H9 (cell line): Measurements from ENCODE around the gene HK3. TPM values are rescaled to one million over a fixed set of nuclear protein-coding genes. Genes with fewer than 3 reads are reported as not detected.
A peak's percentile ranks its signal among the peaks of the same experiment; 100 is the strongest.

ENCODE experiments used
- DNase-seq: peaks from one replicate; pipeline ENCODE4 v3.0.0-alpha.2; 2017
- H2AFZ ChIP-seq: one replicate; pipeline ENCODE4 v1.6.1; 2013; ENCODE audit warnings: mild to moderate bottlenecking, low read length, control low read depth, moderate library complexity
- H2AK5ac ChIP-seq: 2 replicates; pipeline ENCODE4 v1.6.1; 2013; ENCODE audit warnings: low read length, control low read depth, mixed read lengths; ENCODE audit not compliant: insufficient read length
- H2BK120ac ChIP-seq: one replicate; pipeline ENCODE4 v1.6.1; 2013; ENCODE audit warnings: low read depth, mild to moderate bottlenecking, low read length, control low read depth, inconsistent platforms; ENCODE audit not compliant: poor library complexity, severe bottlenecking
- H2BK12ac ChIP-seq: 2 replicates; pipeline ENCODE4 v1.6.1; 2013; ENCODE audit warnings: low read length, control low read depth, mixed read lengths, low read depth; ENCODE audit not compliant: insufficient read length
- H2BK15ac ChIP-seq: 2 replicates; pipeline ENCODE4 v1.6.1; 2013; ENCODE audit warnings: low read depth, low read length, control low read depth
- H2BK20ac ChIP-seq: one replicate; pipeline ENCODE4 v1.6.1; 2013; ENCODE audit warnings: low read depth, mild to moderate bottlenecking, low read length, control low read depth, inconsistent platforms; ENCODE audit not compliant: poor library complexity, severe bottlenecking
- H2BK5ac ChIP-seq: 2 replicates; pipeline ENCODE4 v1.6.1; 2013; ENCODE audit warnings: low read length, control low read depth, mixed read lengths; ENCODE audit not compliant: insufficient read length
- H3K14ac ChIP-seq: 2 replicates; pipeline ENCODE4 v1.6.1; 2013; ENCODE audit warnings: low read length, control low read depth; ENCODE audit not compliant: insufficient read depth
- H3K18ac ChIP-seq: 2 replicates; pipeline ENCODE4 v1.6.1; 2013; ENCODE audit warnings: low read depth, mild to moderate bottlenecking, mixed read lengths, low read length, control low read depth; ENCODE audit not compliant: insufficient read length
- H3K23ac ChIP-seq: 2 replicates; pipeline ENCODE4 v1.6.1; 2013; ENCODE audit warnings: low read length, control low read depth, mixed read lengths, low read depth; ENCODE audit not compliant: insufficient read length
- H3K23me2 ChIP-seq: 2 replicates; pipeline ENCODE4 v1.6.1; 2013; ENCODE audit warnings: low read depth, mild to moderate bottlenecking, mixed read lengths, low read length, control low read depth; ENCODE audit not compliant: insufficient read length, poor library complexity, severe bottlenecking
- H3K27ac ChIP-seq: 2 replicates; pipeline ENCODE4 v1.5.1; 2013; ENCODE audit warnings: low read length, control low read depth, mixed read lengths, low read depth; ENCODE audit not compliant: insufficient read length
- H3K27me3 ChIP-seq: 2 replicates; pipeline ENCODE4 v1.6.1; 2013; ENCODE audit warnings: low read length, control low read depth, inconsistent platforms; ENCODE audit not compliant: insufficient read depth
- H3K4ac ChIP-seq: 2 replicates; pipeline ENCODE4 v1.6.1; 2013; ENCODE audit warnings: low read depth, mild to moderate bottlenecking, control low read depth, inconsistent platforms, low read length, moderate library complexity
- H3K4me1 ChIP-seq: 2 replicates; pipeline ENCODE4 v1.6.1; 2013; ENCODE audit warnings: low read length, control low read depth, inconsistent platforms; ENCODE audit not compliant: insufficient read depth
- H3K4me2 ChIP-seq: 2 replicates; pipeline ENCODE4 v1.6.1; 2013; ENCODE audit warnings: low read length, control low read depth, mixed read lengths; ENCODE audit not compliant: insufficient read length, insufficient read depth
- H3K56ac ChIP-seq: 2 replicates; pipeline ENCODE4 v1.6.1; 2013; ENCODE audit warnings: low read depth, mild to moderate bottlenecking, mixed read lengths, low read length, control low read depth; ENCODE audit not compliant: insufficient read length
- H3K79me1 ChIP-seq: 2 replicates; pipeline ENCODE4 v1.6.1; 2013; ENCODE audit warnings: low read depth, mild to moderate bottlenecking, moderate library complexity, low read length, control low read depth, inconsistent platforms; ENCODE audit not compliant: insufficient read depth, poor library complexity, severe bottlenecking
- H3K79me2 ChIP-seq: 2 replicates; pipeline ENCODE4 v1.6.1; 2013; ENCODE audit warnings: low read length, control low read depth, inconsistent platforms; ENCODE audit not compliant: insufficient read depth
- H3K9ac ChIP-seq: 2 replicates; pipeline ENCODE4 v1.6.1; 2013; ENCODE audit warnings: low read length, control low read depth, mixed read lengths; ENCODE audit not compliant: insufficient read length; ENCODE audit errors: extremely low read depth
- H3K9me3 ChIP-seq: one replicate; pipeline ENCODE4 v1.6.1; 2013; ENCODE audit warnings: low read depth, low read length, inconsistent platforms; ENCODE audit not compliant: control insufficient read depth
- H3T11ph ChIP-seq: one replicate; pipeline ENCODE4 v1.6.1; 2013; ENCODE audit warnings: mild to moderate bottlenecking, low read length, control low read depth, inconsistent platforms
- H4K20me1 ChIP-seq: one replicate; pipeline ENCODE4 v1.6.1; 2013; ENCODE audit not compliant: control insufficient read depth, insufficient read length, insufficient read depth
- H4K5ac ChIP-seq: 2 replicates; pipeline ENCODE4 v1.6.1; 2013; ENCODE audit warnings: low read depth, mild to moderate bottlenecking, mixed read lengths, low read length, control low read depth; ENCODE audit not compliant: insufficient read length
- H4K8ac ChIP-seq: replicated peaks from 2 replicates; pipeline ENCODE4 v1.6.1; 2013; ENCODE audit warnings: low read length, control low read depth, mixed read lengths, low read depth; ENCODE audit not compliant: insufficient read length
- H4K91ac ChIP-seq: 2 replicates; pipeline ENCODE4 v1.6.1; 2013; ENCODE audit warnings: low read depth, mild to moderate bottlenecking, moderate library complexity, mixed read lengths, low read length, control low read depth; ENCODE audit not compliant: insufficient read length
- H3K27ac Mint-ChIP-seq, 3 experiments: 2 replicates in 2 of 3; 3 replicates in 1 of 3; pipeline ENCODE4 v1.8.0; 2020 to 2021; ENCODE audit warnings: mixed read lengths in 3 of 3, mild to moderate bottlenecking in 1 of 3, moderate library complexity in 1 of 3
- H3K27me3 Mint-ChIP-seq: 2 replicates; pipeline ENCODE4 v1.8.0; 2021; ENCODE audit warnings: low read depth, mild to moderate bottlenecking, moderate library complexity, mixed read lengths
- H3K36me3 Mint-ChIP-seq, 3 experiments: 2 replicates in 2 of 3; 3 replicates in 1 of 3; pipeline ENCODE4 v1.8.0; 2020 to 2021; ENCODE audit warnings: low read depth in 3 of 3, mixed read lengths in 3 of 3; ENCODE audit not compliant: insufficient read depth in 1 of 3
- H3K4me1 Mint-ChIP-seq, 2 experiments: 2 replicates each; pipeline ENCODE4 v1.8.0; 2020; ENCODE audit warnings: mixed read lengths in 2 of 2
- H3K4me3 Mint-ChIP-seq, 2 experiments: 2 replicates in 1 of 2; 3 replicates in 1 of 2; pipeline ENCODE4 v1.8.0; 2020 to 2021; ENCODE audit warnings: mild to moderate bottlenecking in 2 of 2, mixed read lengths in 2 of 2, moderate library complexity in 1 of 2
- H3K9me3 Mint-ChIP-seq, 2 experiments: 2 replicates in 1 of 2; 3 replicates in 1 of 2; pipeline ENCODE4 v1.8.0; 2020; ENCODE audit warnings: mild to moderate bottlenecking in 2 of 2, mixed read lengths in 2 of 2, moderate library complexity in 1 of 2
- CTCF ChIP-seq: fragments of 200-600 bp; sonication (generic); conservative IDR thresholded peaks from 3 replicates; pipeline ENCODE4 v1.8.0; 2021; ENCODE audit warnings: antibody characterized with exemption, mild to moderate bottlenecking
- WGBS: extraction: QIAGEN DNeasy Blood & Tissue Kit; methylation state at CpG from one replicate; pipeline ENCODE4 v1.1.7; 2013; ENCODE audit warnings: missing lambda C conversion rate, low lambda C conversion rate, mixed read lengths; ENCODE audit not compliant: insufficient read length; ENCODE audit errors: extremely low coverage; 5-methylcytosine and 5-hydroxymethylcytosine counted together
- total RNA-seq: library from RNA; stranded (reverse); gene quantifications from 2 replicates; pipeline ENCODE4 v1.2.1, GENCODE V29; 2021

Gene HK3
- total RNA-seq, 1 experiment from 2014 or later = not detected

GRCh38 chr5:176938472-176938871 is 39.3 kb upstream of the HK3 start:
- no CpG with 5 or more reads among the region's 1 CpG for WGBS
- Histone ChIP-seq H3K27ac (no peak overlapping the region), H2BK120ac (no peak overlapping the region)

More at GRCh38 chr5:176938472-176938871, 39.3 kb upstream of the HK3 start:
- Histone ChIP-seq H3K79me2 (no peaks in the 10 kb centered on the region), H2AK5ac (no peak overlapping the region), H3T11ph (no peak overlapping the region), H4K20me1 (no peaks in the 10 kb centered on the region), H3K79me1 (no peaks in the 10 kb centered on the region), H3K27me3 (no peaks in the 10 kb centered on the region), H4K5ac (no peak overlapping the region), H2BK12ac (no peak overlapping the region), H2AFZ (no peak overlapping the region), H3K4ac (no peak overlapping the region), H3K23me2 (no peaks in the 10 kb centered on the region), H3K4me2 (no peak overlapping the region), H3K18ac (no peak overlapping the region), H4K8ac (no peak overlapping the region), H3K14ac (no peak overlapping the region), H3K4me1 (peaks cover 3% of the 10 kb centered on the region; the same call in 1 of the 2 replicates), H3K9me3 (no peaks in the 10 kb centered on the region), H2BK20ac (no peak overlapping the region), H2BK5ac (no peak overlapping the region), H3K9ac (no peak overlapping the region), H4K91ac (no peak overlapping the region), H3K56ac (no peak overlapping the region), H2BK15ac (no peak overlapping the region), H3K23ac (no peak overlapping the region)
- Mint-ChIP-seq H3K36me3 (peaks cover 17 to 53% (median 34%) of the 10 kb centered on the region in 3 experiments), H3K27ac (peak overlapping the region; percentile 40 to 87 (median 61); a peak in 4 of 7 replicates), H3K4me3 (no peak overlapping the region), H3K4me1 (peaks cover 19 to 21% of the 10 kb centered on the region in 2 experiments), H3K9me3 (peaks cover 0 to 2% of the 10 kb centered on the region in 2 experiments; a peak in 1 of 5 replicates), H3K27me3 (no peaks in the 10 kb centered on the region)
- no peak for DNase-seq
- TF ChIP-seq CTCF = no peak
